ENCODE measurements around the gene RFC5.

Gene RFC5

DNA sequence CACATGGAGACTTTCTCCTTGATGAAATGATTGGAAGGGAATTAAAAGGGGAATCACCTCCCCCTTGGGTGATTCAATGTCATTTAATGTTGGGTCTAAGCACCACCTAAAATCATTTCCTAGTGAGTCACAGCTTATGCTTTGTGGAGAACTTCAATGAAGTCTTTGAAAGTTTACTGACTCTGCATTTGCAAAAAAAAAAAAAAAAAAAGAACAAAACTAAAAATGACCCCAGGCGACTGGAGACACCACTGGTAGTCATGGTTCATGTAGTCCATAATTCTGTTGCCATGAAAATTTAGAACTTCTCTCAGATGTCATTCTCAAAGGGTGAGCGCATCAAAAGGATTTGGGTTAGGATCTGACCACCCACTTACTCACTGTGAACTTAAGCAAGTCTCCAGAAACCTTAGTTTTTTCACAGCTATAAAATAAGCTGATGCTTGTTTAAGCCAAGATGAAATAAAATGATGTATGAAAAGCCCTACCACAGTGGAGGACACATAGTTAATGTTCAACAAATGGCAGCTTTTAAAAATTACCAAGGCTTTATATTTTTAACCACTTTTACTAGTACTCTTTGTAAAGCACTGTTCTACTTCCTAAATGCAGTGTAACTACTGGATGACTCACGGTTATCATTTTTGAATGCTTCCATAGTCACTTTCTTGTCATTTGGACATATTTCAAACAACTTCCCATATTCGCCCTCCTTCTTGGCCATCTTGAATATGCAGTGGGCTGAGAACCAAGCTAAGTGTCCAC is 29.6 kb upstream of the RFC5 start:
- Histone ChIP-seq H3K9me3 (ENCODE audit: control insufficient read depth, insufficient read depth, low read depth, low read length) (no peaks in the 10 kb centered on the region), H3K4me1 (ENCODE audit: control insufficient read depth, insufficient read depth, low read length) (no peaks in the 10 kb centered on the region), H3K27ac (ENCODE audit: extremely low read depth, low read depth, low read length) (no peak overlapping the region), H3K4me3 (ENCODE audit: low read depth, low read length) (no peak overlapping the region), H3K36me3 (ENCODE audit: control insufficient read depth in 2 of 2, insufficient read depth in 1 of 2, low read length in 2 of 2) (no peaks in the 10 kb centered on the region)
- TF ChIP-seq ZNF341 (tag by site-specific recombination; IDR thresholded peaks at IDR 0.05; ENCODE audit: low read depth) = no peak
- TF ChIP-seq ZNF23 (tag by site-specific recombination; IDR thresholded peaks at IDR 0.05; ENCODE audit: borderline replicate concordance) = no peak
- TF ChIP-seq GLIS1 (tag by site-specific recombination; IDR thresholded peaks at IDR 0.05) = no peak
- TF ChIP-seq ZNF391 (tag by site-specific recombination; IDR thresholded peaks at IDR 0.05; ENCODE audit: borderline replicate concordance, low read depth) = no peak
- TF ChIP-seq KLF7 (tag by site-specific recombination; IDR thresholded peaks at IDR 0.05; ENCODE audit: borderline replicate concordance) = no peak
- no peak for TF ChIP-seq ZNF292 (tag by site-specific recombination; IDR thresholded peaks at IDR 0.05; ENCODE audit: borderline replicate concordance, low read depth)
- no peak for TF ChIP-seq ZNF423 (tag by site-specific recombination; IDR thresholded peaks at IDR 0.05)
- no peak for TF ChIP-seq ZNF514 (tag by site-specific recombination; IDR thresholded peaks at IDR 0.05)
- TF ChIP-seq ZNF37A (tag by site-specific recombination; IDR thresholded peaks at IDR 0.05) = no peak
- TF ChIP-seq ZNF121 (tag by site-specific recombination; IDR thresholded peaks at IDR 0.05) = no peak
- TF ChIP-seq ZNF560 (tag by site-specific recombination; IDR thresholded peaks at IDR 0.05; ENCODE audit: borderline replicate concordance) = no peak
- no peak for TF ChIP-seq ZNF621 (tag by site-specific recombination; IDR thresholded peaks at IDR 0.05)
- no peak for TF ChIP-seq ZNF404 (tag by site-specific recombination; IDR thresholded peaks at IDR 0.05)
- TF ChIP-seq MZF1 (tag by site-specific recombination; IDR thresholded peaks at IDR 0.05; ENCODE audit: borderline replicate concordance) = no peak
- no peak for TF ChIP-seq ZNF510 (tag by site-specific recombination; IDR thresholded peaks at IDR 0.05; ENCODE audit: insufficient replicate concordance)
- TF ChIP-seq ZNF274 (IDR thresholded peaks at IDR 0.05; ENCODE audit: low read length) = no peak
- no peak for TF ChIP-seq ZNF274 (tag by site-specific recombination; IDR thresholded peaks at IDR 0.05; ENCODE audit: borderline replicate concordance)
- TF ChIP-seq ZNF777 (tag by site-specific recombination; IDR thresholded peaks at IDR 0.05; ENCODE audit: borderline replicate concordance) = no peak
- no peak for TF ChIP-seq ZNF16 (tag by site-specific recombination; IDR thresholded peaks at IDR 0.05; ENCODE audit: low read depth)
- ChIA-PET CTCF (no interaction called here), POLR2A (interaction anchor here (0.6 kb wide), 1 partner anchor 350 kb away, joined by 4 read pairs; no protein-coding TSS in a partner anchor)

DNA sequence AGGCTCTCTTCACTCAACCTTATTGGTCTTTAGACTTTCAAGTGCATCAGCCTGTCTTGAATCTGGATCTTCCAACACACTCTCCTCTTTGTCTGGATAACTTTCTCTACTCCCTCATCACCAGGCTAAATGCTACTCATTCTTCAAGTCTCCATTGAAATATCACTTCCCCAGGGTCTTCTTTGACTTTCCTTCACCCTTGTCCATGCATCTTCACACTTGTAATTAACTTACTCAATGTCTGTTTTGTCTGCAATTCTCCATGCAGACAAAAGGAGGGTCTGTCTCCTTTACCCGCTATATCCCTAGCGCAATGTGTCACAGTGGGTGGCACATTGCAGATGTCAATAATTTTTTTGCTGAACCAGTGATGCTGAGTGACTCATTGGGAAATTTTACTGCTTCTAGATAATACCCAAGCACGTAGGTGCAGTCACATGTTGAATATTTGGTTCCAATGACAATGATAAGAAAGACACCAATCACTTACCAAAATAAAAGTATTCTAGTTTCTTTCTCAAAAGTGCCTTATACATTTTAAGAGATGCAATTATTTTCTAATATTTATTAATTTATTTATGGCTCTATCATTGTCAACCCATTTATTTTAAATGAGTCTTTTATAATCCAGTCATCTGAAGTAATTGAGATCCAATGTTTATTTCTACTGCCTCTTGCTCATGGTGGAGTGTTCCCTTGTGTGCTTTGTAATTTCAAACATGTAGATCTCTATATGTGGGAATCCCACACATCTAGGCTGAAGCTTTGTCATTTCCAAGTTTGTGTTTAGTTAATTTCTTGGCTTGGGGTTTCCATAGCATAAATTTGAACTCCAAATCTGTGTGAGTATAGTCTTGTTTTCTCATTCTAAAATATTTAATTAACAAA is 21.7 kb upstream of the RFC5 start:
- CTCF ChIA-PET = no interaction called here
- Histone ChIP-seq H3K4me3 (ENCODE audit: low read depth, low read length) (no peak overlapping the region), H3K36me3 (ENCODE audit: control insufficient read depth in 2 of 2, insufficient read depth in 1 of 2, low read length in 2 of 2) (no peaks in the 10 kb centered on the region), H3K4me1 (ENCODE audit: control insufficient read depth, insufficient read depth, low read length) (no peaks in the 10 kb centered on the region), H3K9me3 (ENCODE audit: control insufficient read depth, insufficient read depth, low read depth, low read length) (no peaks in the 10 kb centered on the region), H3K27ac (ENCODE audit: extremely low read depth, low read depth, low read length) (no peak overlapping the region)
- POLR2A ChIA-PET = no interaction called here
- TF ChIP-seq HOXD13 (CRISPR knock-in tag; IDR thresholded peaks at IDR 0.05; ENCODE audit: borderline replicate concordance) (no peak), ZNF16 (tag by site-specific recombination; IDR thresholded peaks at IDR 0.05; ENCODE audit: low read depth) (no peak), EGR2 (tag by site-specific recombination; IDR thresholded peaks at IDR 0.05; ENCODE audit: low read depth) (no peak), KLF7 (tag by site-specific recombination; IDR thresholded peaks at IDR 0.05; ENCODE audit: borderline replicate concordance) (no peak), ZNF140 (tag by site-specific recombination; IDR thresholded peaks at IDR 0.05) (no peak), ZNF664 (tag by site-specific recombination; IDR thresholded peaks at IDR 0.05) (no peak), KLF9 (tag by site-specific recombination; IDR thresholded peaks at IDR 0.05; ENCODE audit: low read depth) (no peak), ZNF366 (tag by site-specific recombination; conservative IDR thresholded peaks at IDR 0.05) (no peak), HOXC10 (CRISPR knock-in tag; IDR thresholded peaks at IDR 0.05) (no peak), ZBTB11 (tag by site-specific recombination; conservative IDR thresholded peaks at IDR 0.05; ENCODE audit: low read depth) (no peak), ZNF37A (tag by site-specific recombination; IDR thresholded peaks at IDR 0.05) (no peak), ZNF610 (tag by site-specific recombination; IDR thresholded peaks at IDR 0.05; ENCODE audit: borderline replicate concordance) (no peak)
